ENCODE data around the gene HYAL2.
A peak's percentile ranks its signal among the peaks of the same experiment; 100 is the strongest.
"Not testable (repeated sequence)": the region's sequence is repeated elsewhere in the genome, so short reads cannot be mapped to it uniquely, and the experiment has no call there.

The HYAL2 gene

GRCh38 chr3:50327943-50328691 is 5.6 kb upstream of the HYAL2 start, which contains the start of gene TUSC2:
Gene TUSC2 (minus strand): TSS chr3:50328223. CDS start chr3:50328099, 124 bp downstream.
- peak; percentile 98 for DNase-seq

DNA sequence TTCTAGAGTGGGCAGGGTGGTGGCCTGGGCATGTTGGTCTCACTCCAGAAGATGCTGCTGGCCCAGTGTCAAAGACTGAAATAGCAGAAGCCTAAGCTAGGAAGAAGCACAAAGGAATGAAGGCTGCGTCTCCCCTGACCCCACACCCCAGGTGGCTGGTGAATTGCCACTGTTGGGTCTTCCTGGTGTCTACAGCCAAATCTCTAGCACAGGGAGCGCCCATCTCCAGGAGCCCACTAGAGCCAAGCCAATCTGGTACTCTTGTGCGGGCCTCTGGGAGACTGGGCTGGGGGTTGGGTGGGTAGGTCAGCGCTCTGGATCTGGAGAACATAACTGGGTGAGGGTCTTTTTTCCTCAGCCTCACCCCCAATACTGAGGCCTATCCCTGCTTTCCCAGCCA is 4.6 kb upstream of the HYAL2 start:
- DNase-seq, result no peak

- DNase-seq, result no peak
Measured at GRCh38 chr3:50326182-50326541, 3.6 kb upstream of the HYAL2 start.

DNA sequence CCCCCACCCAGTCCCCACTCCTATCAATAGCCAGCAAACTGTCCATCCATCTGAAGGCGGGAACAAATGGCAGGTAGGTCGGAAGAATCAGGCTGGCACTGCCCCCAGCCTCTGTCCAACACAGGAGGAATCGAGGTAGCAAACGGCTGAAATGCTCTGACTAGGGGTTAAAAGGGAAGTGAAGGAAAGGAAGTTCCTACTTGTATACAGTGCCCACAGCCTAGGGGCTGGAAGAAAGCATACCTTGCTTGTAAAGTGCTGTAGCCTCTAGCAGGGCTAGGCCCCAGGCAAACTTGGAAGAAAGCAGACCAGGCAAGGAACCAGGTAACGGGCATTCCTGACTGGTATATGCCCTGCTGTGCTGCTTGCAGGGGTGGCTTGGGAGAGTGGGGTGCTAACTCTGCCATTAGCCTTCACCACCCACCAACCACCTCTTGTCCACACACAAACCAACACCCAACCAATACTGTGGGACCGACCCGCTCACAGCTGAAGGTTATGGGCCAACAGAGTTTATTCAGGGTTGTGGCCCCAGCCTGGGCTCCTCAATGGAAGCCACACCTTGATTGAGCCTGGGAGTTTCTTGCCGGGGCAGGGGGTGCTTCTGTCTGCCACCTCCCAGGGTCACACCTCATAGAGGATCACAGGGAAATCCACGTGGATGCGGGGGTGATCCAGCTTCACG is 3.1 kb upstream of the HYAL2 start:
- no peak for DNase-seq

DNA sequence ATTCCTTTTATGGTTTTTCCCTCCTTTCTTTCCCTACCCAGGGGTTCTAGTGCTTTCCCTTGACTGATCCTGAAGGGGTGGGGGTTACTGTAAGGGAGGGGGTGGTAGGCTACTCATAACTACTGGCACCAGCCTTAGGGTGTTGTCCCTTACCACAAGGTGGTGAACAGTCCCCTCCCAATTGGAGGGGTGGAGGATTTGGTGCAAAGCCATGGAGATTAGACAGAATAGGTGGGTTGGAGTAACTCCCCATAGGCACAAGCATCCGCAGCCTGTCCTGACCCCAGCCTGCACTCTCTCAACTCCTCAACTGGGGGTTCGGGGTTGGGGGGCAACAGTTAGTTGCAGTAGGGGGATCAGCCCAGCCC is 2.6 kb upstream of the HYAL2 start:
- DNase-seq, result peak; percentile 44

DNA sequence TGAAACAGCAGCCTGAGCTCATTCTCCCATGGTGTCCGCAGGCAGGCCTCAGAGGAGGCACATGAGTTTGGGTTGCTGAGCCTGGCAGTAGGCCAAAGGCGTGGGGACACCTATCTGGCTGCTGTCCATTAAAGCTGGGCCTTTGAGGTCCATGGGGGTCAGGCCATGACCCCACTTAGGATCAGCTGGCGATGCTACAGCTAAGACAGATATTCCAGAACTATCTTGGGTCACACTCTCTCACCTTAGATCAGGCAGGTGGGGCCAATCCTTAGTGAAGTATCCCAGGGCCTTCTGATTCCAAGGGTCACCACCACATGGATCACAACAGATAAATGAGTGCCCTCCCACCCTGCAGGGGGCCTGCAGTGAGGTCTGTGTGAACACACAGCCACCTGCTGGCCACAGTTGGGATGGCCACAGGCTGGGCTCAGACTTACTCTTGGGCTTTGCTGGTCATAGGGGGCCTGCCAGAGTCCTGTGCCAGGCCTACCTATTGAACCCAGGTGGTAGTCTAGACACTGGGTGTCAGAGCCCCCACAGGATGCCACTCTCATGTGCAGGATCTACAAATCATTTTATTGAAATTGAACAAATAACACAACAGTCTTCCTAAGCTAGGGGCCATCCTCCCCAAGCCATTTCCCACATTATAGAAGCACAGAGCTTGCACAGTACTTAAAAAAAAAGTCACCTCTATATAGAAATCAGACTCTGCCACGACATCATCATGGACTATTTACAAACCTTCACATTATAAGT is 2.0 kb upstream of the HYAL2 start:
- DNase-seq, result peak; percentile 79

GRCh38 chr3:50323614-50324199 is 1.2 kb upstream of the HYAL2 start:
- no peak for DNase-seq

GRCh38 chr3:50323092-50323600 is 601 bp upstream of the HYAL2 start:
- no peak for DNase-seq

GRCh38 chr3:50322115-50322385 is 495 bp downstream of the HYAL2 start:
- DNase-seq, result no peak

DNA sequence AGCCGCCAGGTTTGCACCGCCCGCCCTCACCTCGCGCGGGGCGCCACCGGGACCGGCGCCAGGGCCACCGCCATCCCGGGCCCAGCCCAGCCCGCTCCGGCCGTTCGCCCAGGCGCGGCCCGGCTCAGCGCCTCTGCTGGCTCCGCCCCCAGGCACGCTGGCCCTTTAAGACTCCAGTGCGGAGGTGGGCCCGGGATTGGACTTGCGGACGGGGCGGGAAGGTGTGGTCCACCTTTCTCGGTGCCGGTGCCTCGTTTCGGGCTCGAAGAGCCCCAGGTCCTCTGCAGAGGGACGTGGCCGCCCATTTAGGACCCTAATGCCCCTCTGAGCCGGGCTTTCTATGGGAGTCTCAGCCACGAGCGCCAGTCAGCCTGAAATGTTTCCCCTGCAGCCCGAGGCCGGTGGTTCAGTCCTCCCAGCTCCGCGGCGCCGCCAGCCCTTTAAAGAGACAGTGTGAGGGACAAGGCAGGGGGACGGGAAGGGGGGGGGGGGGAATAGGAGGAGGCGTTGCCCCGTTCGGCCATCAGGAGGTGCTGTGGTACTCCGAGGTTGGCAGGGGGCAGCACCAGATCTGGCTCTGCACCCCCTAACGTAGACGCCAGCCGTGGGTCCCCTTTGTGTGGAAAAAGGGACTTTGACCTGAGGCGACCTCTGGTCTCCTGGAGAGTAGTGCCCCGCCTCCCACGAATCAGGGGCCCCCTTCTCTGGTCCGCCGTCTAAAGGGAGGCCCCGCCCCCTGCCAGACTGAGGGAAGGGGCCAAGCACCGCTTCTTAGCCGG is 1.0 kb downstream of the HYAL2 start:
- peak; percentile 87 for DNase-seq

DNA sequence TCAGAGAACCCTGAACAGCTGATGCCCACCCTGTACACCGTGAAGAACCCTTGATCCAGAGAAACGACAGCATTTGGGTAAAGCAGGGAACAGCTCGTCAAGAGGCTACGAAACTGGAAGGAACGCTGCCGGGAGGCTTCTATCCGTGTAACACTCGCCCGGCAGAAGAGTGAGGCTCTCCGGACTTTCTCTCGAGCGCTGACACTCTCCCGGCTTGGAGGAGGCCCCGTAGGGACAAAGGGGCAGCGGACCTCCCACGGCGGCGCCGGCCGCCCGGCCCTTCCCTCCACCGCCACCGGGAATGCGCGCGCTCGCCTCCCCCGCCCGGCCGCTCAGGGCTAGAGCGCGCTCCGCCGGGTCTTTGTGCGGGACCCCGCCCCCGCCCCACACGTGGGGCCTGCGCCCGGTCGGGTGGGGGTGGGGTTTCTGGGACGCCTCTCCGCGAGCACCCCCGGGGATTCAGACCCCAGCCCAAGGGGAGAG is 1.7 kb downstream of the HYAL2 start:
- peak; percentile 62 for DNase-seq

GRCh38 chr3:50319894-50320625 is 2.5 kb downstream of the HYAL2 start:
- DNase-seq, result no peak

GRCh38 chr3:50319181-50319893 is 3.2 kb downstream of the HYAL2 start:
- DNase-seq, result no peak

DNA sequence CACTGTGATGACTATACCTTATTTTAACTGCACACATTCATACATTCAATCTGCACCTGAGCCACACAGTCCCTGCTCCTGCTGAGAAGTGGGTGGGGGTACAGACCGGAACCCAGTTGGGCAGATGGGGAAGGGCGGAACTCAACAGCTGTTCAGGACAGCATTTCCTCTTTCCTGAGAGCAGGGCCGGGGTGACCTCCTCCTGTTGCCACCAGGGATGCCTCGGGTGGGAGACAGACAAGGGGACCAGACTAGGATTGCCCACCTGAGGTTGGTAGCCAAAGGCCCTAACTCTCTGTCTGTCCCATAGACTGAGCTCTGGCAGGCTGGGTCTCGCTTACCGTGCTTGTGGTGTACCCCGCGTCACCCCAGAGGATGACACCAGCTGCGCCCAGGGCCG is 3.9 kb downstream of the HYAL2 start:
- no peak for DNase-seq

DNA sequence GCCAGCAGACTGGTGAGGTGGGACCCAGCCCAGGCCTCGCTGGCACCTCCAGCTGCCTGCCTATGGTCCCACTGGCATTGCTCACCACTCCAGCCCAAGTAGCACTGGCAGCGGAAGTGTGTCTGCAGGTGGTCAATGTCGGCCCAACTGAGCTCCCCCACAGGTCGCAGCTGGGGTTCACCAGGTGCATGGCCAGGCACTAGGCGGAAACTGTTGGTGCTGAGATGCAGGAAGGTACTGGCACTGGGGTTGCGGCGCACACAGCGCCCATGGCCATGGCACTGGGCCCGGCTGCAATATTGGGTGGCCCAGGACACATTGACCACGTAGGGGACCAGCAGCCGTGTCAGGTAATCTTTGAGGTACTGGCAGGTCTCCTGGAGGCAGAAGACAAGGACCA is 4.4 kb downstream of the HYAL2 start:
- no peak for DNase-seq

DNA sequence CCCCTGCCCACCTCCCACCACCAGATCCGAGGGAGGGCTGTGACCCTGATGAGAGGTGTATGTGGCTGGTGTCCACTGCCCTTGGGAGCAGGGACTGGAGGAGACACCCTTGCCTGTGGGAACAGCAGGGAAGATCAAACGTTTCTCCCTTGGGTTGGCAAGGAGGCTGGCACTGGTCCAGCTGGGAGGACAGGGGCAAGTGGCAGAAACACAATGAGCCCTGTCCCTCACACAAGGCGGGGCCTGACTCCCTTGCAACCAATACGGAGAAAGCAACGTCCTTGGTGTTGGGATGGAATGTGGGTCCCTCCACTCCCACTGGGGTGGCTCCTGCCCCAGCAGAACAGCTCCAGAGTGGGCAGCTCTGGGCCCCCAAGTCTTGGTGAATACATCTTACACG is 5.2 kb downstream of the HYAL2 start:
- no peak for DNase-seq

DNA sequence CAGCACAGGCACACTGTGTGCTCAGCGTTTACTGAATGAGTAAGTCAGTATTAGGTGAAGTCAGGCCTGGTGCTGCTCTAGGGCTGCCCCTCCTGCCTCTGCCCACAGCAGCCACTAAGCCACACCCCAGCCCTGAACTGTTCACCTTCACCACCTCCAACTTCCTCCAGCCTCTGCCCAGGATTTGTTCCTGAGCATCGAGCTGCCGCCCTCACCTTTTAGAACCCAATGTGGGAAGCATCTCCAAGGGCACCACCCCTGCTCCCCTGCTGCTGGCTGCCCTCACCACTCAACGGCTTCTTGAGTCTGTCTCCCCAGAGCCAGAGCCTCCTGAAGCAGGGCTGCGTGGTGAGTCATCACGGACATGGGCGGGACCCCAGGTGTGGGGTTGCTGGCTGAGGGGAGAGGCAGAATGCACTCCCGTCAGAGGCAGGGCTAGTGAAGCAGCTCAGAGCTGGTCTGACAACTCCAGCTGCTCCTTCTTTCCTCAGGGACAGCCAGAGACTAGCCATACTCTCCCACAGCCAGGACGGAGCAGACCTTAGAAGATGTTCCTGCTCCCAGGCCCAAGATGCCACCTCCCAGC is 5.8 kb downstream of the HYAL2 start:
- DNase-seq, result no peak

DNA sequence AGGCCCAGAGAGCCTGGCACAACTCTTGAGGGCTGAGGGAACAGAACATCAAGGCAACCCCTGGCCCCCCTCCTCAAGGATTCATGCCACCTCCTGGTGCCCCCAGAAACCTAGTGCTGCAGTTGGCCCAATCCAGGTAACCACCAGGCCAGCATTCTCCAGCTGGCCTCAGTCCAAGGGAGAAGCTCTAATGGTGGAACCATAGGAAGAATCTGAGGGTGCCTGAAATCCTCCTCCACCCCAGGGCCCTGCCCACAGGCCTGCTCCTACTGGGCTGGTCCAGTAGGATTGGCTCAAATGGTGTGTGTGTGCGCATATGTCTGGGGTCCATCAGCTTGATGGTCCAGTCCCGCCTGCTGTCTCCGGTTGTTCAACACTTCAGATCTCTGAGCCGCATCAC is 7.7 kb downstream of the HYAL2 start:
- no peak for DNase-seq

- no peak for DNase-seq
Measured at GRCh38 chr3:50314342-50314741, 8.2 kb downstream of the HYAL2 start.

- DNase-seq, result not testable (repeated sequence)
Measured at GRCh38 chr3:50312041-50312440, 10.5 kb downstream of the HYAL2 start.

DNA sequence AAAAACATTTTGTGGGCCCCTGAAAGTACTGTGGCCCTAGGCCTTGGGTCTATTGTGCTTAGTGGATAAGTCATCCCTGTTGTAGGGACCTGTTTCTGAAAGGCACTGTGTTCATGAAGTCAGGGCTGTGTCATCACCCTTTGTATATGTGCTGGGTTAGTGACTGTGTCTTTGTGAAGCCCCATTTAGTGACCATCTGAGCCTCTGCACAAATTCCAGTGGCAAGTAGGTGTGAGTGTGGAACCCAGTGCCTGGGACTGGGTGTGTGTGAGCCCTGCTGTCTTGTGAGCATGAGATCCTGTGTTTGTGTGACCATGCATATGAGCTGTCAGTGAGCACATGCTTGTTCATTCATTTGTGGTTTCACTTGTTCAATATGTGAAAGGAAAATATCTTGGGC is 17.9 kb downstream of the HYAL2 start:
- DNase-seq, result no peak

Data from hematopoietic multipotent progenitor cell treated with erythropoietin and hydrocortisone succinate and interleukin-3 and kit ligand, for 8 days (in vitro differentiated cells).